Lower leg skin (tissue), 4 donors: Measurements from ENCODE around the gene SLC35G6. TPM values are rescaled to one million over a fixed set of nuclear protein-coding genes. Genes with fewer than 3 reads are reported as not detected.
"Not testable (repeated sequence)": the region's sequence is repeated elsewhere in the genome, so short reads cannot be mapped to it uniquely, and the experiment has no call there.

Experiments used
- DNase-seq, 2 donors: peaks; one replicate each; pipeline ENCODE4 v3.0.0-alpha.2; 2019; ENCODE audit warnings: low spot score in 2 of 2
- H3K4me3 ChIP-seq: fragments of 200-600 bp; sonication (generic); 2 replicates; pipeline ENCODE4 v1.5.1; 2017; ENCODE audit warnings: mild to moderate bottlenecking, low read depth; ENCODE audit not compliant: poor library complexity, severe bottlenecking
- POLR2A ChIP-seq, 2 donors: fragments of 450-650 bp; IDR thresholded peaks; one replicate each; pipeline ENCODE4 v1.6.1; 2016 to 2017; ENCODE audit warnings: antibody characterized with exemption in 2 of 2, mild to moderate bottlenecking in 1 of 2, moderate library complexity in 1 of 2
- WGBS, 2 donors: methylation state at CpG; one replicate each; pipeline ENCODE4 v1.1.5; 2018; 5-methylcytosine and 5-hydroxymethylcytosine counted together
- intact Hi-C: fragments of 100-400 bp; cut with DNase I; formaldehyde crosslinking; loops from one replicate; pipeline ENCODE4 v1.15.0; 2023; ENCODE audit warnings: low total_unique reads
- total RNA-seq, 4 donors: library from RNA; depleted of rRNA; stranded (reverse); fragments of >200 nt; gene quantifications; one replicate each; pipeline ENCODE4 v1.1.0, GENCODE V29; 2016
- TF ChIP-seq, protein P1 (sequence below), 3 donors: fragments of 450-650 bp; IDR thresholded peaks; one replicate each; pipeline ENCODE4 v1.5.1; 2016; ENCODE audit warnings: antibody characterized with exemption in 3 of 3, mild to moderate bottlenecking in 3 of 3, moderate library complexity in 2 of 3

SLC35G6 gene
- total RNA-seq, 4 donors from 2014 or later = not detected

- DNase-seq = no peak
- no peak for TF ChIP-seq POLR2A (IDR thresholded peaks at IDR 0.05)
- TF ChIP-seq, protein P1, sequence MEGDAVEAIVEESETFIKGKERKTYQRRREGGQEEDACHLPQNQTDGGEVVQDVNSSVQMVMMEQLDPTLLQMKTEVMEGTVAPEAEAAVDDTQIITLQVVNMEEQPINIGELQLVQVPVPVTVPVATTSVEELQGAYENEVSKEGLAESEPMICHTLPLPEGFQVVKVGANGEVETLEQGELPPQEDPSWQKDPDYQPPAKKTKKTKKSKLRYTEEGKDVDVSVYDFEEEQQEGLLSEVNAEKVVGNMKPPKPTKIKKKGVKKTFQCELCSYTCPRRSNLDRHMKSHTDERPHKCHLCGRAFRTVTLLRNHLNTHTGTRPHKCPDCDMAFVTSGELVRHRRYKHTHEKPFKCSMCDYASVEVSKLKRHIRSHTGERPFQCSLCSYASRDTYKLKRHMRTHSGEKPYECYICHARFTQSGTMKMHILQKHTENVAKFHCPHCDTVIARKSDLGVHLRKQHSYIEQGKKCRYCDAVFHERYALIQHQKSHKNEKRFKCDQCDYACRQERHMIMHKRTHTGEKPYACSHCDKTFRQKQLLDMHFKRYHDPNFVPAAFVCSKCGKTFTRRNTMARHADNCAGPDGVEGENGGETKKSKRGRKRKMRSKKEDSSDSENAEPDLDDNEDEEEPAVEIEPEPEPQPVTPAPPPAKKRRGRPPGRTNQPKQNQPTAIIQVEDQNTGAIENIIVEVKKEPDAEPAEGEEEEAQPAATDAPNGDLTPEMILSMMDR (IDR thresholded peaks at IDR 0.05) = no peak
- WGBS, 2 donors = 52 to 66% methylated on average over 5 of the region's 5 CpGs
- intact Hi-C loops = no loop called here
- no peak overlapping the region for H3K4me3 ChIP-seq
Observed at GRCh38 chr17:7476951-7477350, 4.3 kb upstream of the SLC35G6 start.

DNA sequence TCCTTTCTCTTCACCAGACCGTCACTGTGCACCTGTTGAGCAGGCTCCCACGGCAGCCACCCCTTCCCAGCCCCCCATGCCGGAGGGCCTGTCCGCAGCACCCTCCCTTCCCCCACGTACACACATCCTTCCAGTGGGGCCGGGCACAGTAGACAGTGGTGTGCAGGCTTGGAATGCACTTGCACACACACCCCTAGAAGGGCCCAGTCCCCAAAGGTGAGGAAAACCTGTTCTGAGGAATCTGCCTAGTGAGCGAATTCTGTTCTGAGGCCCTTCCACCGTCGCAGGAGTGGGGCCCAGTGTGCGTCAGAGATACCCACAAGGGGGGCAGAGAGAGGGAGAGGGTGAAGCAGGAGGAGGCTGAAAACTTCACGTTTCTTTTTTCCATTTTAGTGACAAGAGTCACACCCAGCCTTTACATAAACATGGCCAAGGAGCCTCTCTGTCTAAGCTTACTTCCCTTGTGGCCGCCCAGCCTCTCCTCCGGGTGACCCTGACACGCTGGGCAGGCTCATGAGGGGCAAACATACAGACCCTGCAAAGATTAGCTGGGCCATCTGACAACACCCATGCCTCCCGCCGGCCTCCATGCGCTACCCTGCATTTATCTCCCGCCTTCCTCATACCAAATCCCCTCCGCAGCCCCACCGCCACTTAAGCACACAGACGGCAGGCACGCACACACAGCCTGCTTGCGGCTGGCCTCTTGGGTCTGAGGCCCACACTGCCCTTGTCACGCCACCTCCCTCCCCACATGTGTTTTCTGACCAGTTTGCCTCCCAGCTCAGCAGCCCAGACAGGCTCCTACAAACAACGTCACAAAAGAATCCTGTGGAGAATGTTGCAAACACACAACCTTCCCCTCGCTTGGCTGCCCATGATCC, 3.6 kb upstream of the SLC35G6 start:
- DNase-seq = peak in 1 of 2 donors; percentile 93
- intact Hi-C loops = no loop called here

DNA sequence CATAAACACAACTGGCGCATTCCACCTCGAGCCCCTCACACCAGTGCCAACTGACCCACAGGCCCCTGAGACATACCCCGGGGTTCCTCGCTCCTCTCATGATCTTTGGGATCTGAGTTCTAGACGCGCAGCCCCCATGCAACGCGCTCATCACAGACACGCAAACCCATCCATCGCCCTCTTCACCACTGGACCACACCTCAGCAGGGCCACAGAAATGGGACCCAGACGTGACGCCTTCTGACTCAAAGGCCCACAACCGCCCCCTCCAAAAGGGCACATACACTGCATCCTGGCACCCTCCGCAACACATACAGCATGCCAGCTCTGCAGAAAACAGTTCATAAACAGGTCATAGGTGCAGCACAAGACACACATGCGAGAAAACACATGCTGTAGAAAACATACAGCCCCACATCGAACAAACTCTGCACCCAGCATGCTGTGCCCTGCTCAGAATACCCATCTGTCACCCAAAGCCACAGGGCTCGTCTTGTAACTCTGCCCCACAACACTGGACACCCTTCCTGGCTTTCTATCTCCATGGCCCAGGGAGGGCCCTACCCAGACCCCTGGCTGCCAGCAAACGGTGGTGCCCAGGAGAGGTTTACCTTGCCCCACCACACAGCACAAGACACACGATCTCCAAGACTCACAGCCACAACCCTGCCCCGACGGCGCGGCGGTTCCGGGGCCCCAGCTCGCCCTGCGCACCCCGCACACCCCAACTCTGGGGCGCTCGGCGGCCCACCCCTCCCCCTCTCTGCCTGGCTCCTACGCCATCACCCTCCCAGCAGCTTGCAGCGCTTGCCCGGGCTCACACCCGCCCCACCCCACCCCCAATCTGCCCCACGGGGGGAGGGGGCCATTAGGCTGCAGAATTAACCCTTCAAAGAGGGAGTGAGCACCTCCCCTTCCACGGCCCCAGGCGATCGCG, 2.7 kb upstream of the SLC35G6 start:
- no peak for TF ChIP-seq POLR2A (IDR thresholded peaks at IDR 0.05)
- TF ChIP-seq, protein P1 (IDR thresholded peaks at IDR 0.05) = no peak
- WGBS, 2 donors = 5 to 6% methylated on average over 28 to 36 of the region's 40 CpGs
- intact Hi-C loops = no loop called here
- peak overlapping the region; percentile 87 for H3K4me3 ChIP-seq
- peak in 1 of 2 donors; percentile 92 for DNase-seq

More for the DNA sequence above, 3.6 kb upstream of the SLC35G6 start:
- TF ChIP-seq POLR2A (IDR thresholded peaks at IDR 0.05) = no peak
- TF ChIP-seq, protein P1 (IDR thresholded peaks at IDR 0.05) = no peak
- peak overlapping the region; percentile 13 for H3K4me3 ChIP-seq
- 11 to 13% methylated on average over 26 of the region's 26 CpGs for WGBS, 2 donors

DNA sequence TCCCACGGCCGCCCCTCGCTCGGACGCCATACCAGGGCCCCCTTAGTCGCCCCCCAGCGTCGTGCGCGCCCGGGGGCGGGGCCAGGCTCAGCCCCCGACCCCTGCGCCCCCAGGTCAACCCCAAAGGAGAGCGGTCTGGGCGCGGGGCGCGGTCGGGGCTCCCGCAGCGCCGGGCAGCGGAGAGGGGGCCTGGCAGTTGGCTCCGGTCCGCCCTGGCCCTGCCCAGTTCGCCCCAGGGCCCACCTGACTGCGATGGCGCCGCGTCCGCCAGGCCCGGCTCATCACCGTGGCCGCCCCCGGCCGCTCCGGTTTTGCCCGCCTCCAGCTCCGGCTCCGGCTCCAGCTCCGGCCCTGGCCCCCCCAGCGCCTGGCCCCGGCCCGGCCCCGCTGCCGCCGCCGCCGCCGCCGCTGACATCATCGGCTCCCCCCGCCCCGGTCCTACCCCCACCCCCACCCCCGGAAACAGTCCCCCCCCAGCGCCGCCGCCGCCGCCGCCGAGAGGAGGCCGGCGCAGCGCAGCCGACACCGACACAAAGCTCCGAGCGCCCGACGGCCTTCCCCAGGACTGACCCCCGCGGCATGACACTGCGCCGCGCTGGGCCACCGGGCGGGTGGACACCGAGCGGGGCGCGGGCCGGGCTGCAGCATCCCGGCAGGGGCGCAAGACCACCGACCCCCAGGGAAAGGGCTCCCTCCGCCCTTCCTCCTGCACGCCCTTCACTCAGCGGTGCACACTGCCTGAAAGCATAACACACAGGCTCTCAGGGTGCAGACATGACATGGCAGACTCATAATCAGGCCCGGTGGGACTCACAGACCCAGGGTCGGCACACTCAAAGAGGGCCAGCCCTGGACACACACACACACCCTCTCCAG, 1.8 kb upstream of the SLC35G6 start, which contains the start of gene ZBTB4:
Gene ZBTB4, minus strand, starts transcription at position 419 of the 876 bp plus-strand sequence. CDS start 12,830 bp downstream, outside the sequence.
- DNase-seq = peak in 1 of 2 donors; percentile 92
- 0% methylated on average over 13 to 34 of the region's 92 CpGs for WGBS, 2 donors
- H3K4me3 ChIP-seq = peak within 1 kb of the TSS; percentile 87
- intact Hi-C loops = no loop called here
- TF ChIP-seq POLR2A (IDR thresholded peaks at IDR 0.05) = peak in 1 of 2 donors; percentile 0
- TF ChIP-seq, protein P1 (IDR thresholded peaks at IDR 0.05) = no peak

GRCh38 chr17:7480089-7480384, 1.2 kb upstream of the SLC35G6 start:
- intact Hi-C loops = no loop called here
- DNase-seq = no peak
- WGBS, 2 donors = 2 to 3% methylated on average over 8 of the region's 8 CpGs
- no peak for TF ChIP-seq POLR2A (IDR thresholded peaks at IDR 0.05)
- TF ChIP-seq, protein P1 (IDR thresholded peaks at IDR 0.05) = no peak
- H3K4me3 ChIP-seq = peak overlapping the region; percentile 87

DNA sequence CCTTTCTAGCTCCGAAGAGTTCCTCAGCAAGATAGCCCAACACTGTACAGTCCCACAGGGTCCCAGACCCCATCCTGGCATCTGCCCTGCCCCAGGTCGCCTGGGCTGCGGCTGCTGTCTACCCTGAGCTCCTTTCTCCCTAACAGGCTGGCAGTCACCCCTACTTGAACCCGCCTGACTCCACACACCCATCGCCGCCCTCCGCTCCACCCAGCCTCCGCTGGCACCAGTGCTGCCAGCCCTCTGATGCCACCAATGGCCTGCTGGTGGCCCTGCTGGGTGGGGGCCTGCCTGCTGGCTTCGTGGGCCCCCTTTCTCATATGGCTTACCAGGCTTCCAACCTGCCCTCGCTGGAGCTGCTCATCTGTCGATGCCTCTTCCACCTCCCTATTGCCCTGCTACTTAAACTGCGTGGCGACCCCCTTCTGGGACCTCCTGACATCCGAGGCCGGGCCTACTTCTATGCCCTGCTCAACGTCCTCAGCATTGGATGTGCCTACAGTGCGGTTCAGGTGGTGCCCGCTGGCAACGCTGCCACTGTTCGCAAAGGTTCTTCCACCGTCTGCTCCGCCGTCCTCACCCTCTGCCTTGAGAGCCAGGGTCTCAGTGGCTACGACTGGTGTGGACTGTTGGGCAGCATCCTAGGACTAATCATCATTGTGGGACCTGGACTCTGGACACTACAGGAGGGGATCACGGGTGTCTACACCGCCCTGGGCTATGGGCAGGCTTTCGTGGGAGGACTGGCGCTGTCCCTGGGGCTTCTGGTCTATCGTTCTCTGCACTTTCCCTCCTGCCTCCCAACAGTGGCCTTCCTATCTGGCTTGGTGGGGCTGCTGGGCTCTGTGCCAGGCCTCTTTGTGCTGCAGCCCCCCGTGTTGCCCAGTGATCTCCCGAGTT, 846 bp downstream of the SLC35G6 start:
- WGBS, 2 donors = 82 to 84% methylated on average over 28 to 30 of the region's 31 CpGs
- DNase-seq, H3K4me3 ChIP-seq, intact Hi-C loops: not testable (repeated sequence)

DNA sequence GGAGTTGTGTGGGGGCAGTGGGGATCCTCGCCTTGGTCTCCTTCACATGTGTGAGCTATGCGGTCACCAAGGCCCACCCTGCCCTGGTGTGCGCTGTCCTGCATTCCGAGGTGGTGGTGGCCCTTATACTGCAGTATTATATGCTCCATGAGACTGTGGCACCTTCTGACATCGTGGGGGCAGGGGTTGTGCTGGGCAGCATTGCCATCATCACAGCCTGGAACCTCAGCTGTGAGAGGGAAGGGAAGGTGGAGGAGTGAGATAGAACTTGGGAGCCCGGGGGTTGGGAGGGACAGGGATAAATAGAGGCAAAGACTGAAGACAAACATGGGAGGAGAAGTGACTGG, 1.5 kb downstream of the SLC35G6 start:
- H3K4me3 ChIP-seq, DNase-seq, intact Hi-C loops: not testable (repeated sequence)
- 65 to 72% methylated on average over 4 to 6 of the region's 6 CpGs for WGBS, 2 donors
